ENCODE measurements around the gene AHDC1. TPM values are rescaled to one million over a fixed set of nuclear protein-coding genes. Genes with fewer than 3 reads are reported as not detected.

The AHDC1 gene
- total and polyA plus RNA-seq, 2 of the 13 experiments (the other 11 are each of a cell fraction or from before 2014, with no cell fraction given) = 1.0 to 2.7 TPM

DNA sequence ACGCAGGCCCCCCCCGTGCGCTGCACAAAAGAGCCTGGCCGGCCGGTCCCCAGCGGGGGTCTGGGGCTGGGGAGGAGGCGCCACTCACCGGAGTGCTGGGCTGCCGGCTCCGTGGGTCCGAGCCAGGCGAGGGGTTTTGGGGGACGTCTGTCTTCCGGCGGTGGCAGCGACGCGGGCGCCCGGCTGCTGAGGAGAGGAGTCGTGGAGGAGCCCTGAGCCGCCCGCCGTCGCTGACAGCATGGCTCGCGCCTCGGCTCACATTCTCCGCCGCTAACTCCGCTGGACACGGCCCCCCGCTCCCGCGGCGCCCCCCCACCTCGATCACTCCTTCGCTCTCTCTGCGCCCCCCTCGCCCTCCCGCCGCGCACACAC, 649 bp downstream of the AHDC1 start (continued):
- TF ChIP-seq, protein P1, sequence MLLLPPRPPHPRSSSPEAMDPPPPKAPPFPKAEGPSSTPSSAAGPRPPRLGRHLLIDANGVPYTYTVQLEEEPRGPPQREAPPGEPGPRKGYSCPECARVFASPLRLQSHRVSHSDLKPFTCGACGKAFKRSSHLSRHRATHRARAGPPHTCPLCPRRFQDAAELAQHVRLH (CRISPR knock-in tag; IDR thresholded peaks at IDR 0.05; ENCODE audit: borderline replicate concordance, low read depth) = no peak
- TF ChIP-seq MBNL3 (CRISPR knock-in tag; conservative IDR thresholded peaks at IDR 0.05) (no peak), MXI1 (IDR thresholded peaks at IDR 0.05; ENCODE audit: borderline replicate concordance, low read depth, low read length) (0 out of 3 replicates have a peak, but pooled peaks have one; percentile 23), NR2F2 (IDR thresholded peaks at IDR 0.05; ENCODE audit: borderline replicate concordance, low read depth) (no peak), ZFP36L2 (CRISPR knock-in tag; IDR thresholded peaks at IDR 0.05) (no peak), RBFOX2 (IDR thresholded peaks at IDR 0.05; ENCODE audit: low read depth, low read length) (0 out of 2 replicates have a peak, but pooled peaks have one; percentile 14), ZHX1 (CRISPR knock-in tag; IDR thresholded peaks at IDR 0.05; ENCODE audit: low read depth) (no peak), PCBP1 (IDR thresholded peaks at IDR 0.05; ENCODE audit: borderline replicate concordance, low read depth, low read length) (no peak), ZBED4 (CRISPR knock-in tag; IDR thresholded peaks at IDR 0.05; ENCODE audit: borderline replicate concordance) (no peak), ZNF619 (CRISPR knock-in tag; IDR thresholded peaks at IDR 0.05) (no peak), BRD4 (CRISPR knock-in tag; IDR thresholded peaks at IDR 0.05) (0 out of 2 replicates have a peak, but pooled peaks have one; percentile 12), ATF7 (IDR thresholded peaks at IDR 0.05) (no peak), ATF7 (CRISPR knock-in tag; IDR thresholded peaks at IDR 0.05) (no peak), HNRNPL (IDR thresholded peaks at IDR 0.05; ENCODE audit: low read depth, low read length) (no peak)
- TF ChIP-seq, protein P2, sequence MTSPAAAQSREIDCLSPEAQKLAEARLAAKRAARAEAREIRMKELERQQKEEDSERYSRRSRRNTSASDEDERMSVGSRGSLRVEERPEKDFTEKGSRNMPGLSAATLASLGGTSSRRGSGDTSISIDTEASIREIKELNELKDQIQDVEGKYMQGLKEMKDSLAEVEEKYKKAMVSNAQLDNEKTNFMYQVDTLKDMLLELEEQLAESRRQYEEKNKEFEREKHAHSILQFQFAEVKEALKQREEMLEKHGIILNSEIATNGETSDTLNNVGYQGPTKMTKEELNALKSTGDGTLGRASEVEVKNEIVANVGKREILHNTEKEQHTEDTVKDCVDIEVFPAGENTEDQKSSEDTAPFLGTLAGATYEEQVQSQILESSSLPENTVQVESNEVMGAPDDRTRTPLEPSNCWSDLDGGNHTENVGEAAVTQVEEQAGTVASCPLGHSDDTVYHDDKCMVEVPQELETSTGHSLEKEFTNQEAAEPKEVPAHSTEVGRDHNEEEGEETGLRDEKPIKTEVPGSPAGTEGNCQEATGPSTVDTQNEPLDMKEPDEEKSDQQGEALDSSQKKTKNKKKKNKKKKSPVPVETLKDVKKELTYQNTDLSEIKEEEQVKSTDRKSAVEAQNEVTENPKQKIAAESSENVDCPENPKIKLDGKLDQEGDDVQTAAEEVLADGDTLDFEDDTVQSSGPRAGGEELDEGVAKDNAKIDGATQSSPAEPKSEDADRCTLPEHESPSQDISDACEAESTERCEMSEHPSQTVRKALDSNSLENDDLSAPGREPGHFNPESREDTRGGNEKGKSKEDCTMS (CRISPR knock-in tag; conservative IDR thresholded peaks at IDR 0.05) = no peak
- TF ChIP-seq, protein P3, sequence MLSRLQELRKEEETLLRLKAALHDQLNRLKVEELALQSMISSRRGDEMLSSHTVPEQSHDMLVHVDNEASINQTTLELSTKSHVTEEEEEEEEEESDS (CRISPR knock-in tag; IDR thresholded peaks at IDR 0.05; ENCODE audit: borderline replicate concordance) = no peak

Measured in HepG2 (cell line).